ENCODE results near the gene SNRNP25. TPM values are rescaled to one million over a fixed set of nuclear protein-coding genes. Genes with fewer than 3 reads are reported as not detected.
"Not testable (repeated sequence)": the region's sequence is repeated elsewhere in the genome, so short reads cannot be mapped to it uniquely, and the experiment has no call there.

SNRNP25 gene
- total RNA-seq: 9.0 and 14.1 TPM in 2 replicates

DNA sequence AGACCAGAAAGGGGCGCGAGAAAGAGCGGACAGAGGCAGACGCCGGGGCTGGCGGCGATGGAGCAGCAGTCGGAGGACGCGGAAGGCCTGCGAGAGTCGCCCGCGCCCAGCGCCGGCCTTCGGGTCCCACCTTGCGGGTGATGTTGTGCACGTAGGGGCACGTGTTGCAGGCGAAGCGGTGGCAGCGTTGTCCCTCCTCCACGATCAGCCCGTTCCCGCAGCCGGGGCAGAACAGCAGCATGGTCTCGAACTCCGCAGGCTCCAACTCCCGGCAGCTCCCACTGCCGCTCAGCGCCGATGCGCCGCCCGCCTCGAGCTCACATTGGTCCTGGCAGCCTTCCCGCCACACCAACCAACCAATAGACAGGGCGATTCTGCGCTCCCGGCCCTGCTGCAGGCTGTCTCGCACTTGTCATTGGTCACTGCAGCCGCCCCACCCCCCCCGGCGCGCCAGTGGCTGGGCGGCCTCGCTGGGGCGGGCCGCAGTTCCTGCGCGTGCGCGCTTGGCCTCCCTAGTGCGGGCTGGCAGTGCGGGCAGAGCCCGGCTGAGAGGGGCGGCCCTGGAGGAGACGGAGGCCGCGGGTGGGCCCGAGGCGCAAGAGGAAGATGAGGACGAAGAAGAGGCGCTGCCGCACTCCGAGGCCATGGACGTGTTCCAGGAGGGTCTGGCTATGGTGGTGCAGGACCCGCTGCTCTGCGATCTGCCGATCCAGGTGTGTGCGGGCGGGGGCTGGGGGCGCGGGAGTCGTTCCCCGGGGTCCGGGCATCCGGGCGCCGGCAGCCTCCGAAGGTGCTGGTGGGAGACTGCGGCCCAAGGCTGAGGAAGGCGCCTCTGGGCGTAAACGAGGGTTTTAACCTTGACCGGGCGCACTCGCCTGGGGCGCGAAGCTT, at the start of gene SNRNP25, which contains the start of gene POLR3K:
Gene SNRNP25 (plus strand): TSS at position 483 of the 891 bp plus-strand sequence. CDS start 189 bp downstream, at position 672.
Gene POLR3K (minus strand): TSS at position 263 of the 891 bp plus-strand sequence. CDS start 22 bp downstream, at position 241.
- FAIRE-seq (no peak), DNase-seq (ENCODE audit: low read depth) (peak; percentile 90)
- Histone ChIP-seq H3K36me3 (ENCODE audit: control insufficient read depth, insufficient read depth, low read length) (peaks cover 16% of the 10 kb centered on the region), H3K27me3 (ENCODE audit: control insufficient read depth, insufficient read depth, low read length) (no peaks in the 10 kb centered on the region), H3K4me3 (ENCODE audit: low read depth, low read length) (peak within 1 kb of the TSS; percentile 84)
- TF ChIP-seq, protein P1, sequence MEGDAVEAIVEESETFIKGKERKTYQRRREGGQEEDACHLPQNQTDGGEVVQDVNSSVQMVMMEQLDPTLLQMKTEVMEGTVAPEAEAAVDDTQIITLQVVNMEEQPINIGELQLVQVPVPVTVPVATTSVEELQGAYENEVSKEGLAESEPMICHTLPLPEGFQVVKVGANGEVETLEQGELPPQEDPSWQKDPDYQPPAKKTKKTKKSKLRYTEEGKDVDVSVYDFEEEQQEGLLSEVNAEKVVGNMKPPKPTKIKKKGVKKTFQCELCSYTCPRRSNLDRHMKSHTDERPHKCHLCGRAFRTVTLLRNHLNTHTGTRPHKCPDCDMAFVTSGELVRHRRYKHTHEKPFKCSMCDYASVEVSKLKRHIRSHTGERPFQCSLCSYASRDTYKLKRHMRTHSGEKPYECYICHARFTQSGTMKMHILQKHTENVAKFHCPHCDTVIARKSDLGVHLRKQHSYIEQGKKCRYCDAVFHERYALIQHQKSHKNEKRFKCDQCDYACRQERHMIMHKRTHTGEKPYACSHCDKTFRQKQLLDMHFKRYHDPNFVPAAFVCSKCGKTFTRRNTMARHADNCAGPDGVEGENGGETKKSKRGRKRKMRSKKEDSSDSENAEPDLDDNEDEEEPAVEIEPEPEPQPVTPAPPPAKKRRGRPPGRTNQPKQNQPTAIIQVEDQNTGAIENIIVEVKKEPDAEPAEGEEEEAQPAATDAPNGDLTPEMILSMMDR (IDR thresholded peaks at IDR 0.05; ENCODE audit: insufficient read depth, low read length, severe bottlenecking): no peak

GRCh38 chr16:9903-10665, 43.5 kb upstream of the SNRNP25 start:
- TF ChIP-seq, protein P1 (IDR thresholded peaks at IDR 0.05; ENCODE audit: insufficient read depth, low read length, severe bottlenecking): no peak
- Histone ChIP-seq H3K36me3 (ENCODE audit: control insufficient read depth, insufficient read depth, low read length) (no peaks in the 10 kb centered on the region), H3K27me3 (ENCODE audit: control insufficient read depth, insufficient read depth, low read length) (no peaks in the 10 kb centered on the region), H3K4me3 (ENCODE audit: low read depth, low read length) (peak overlapping the region; percentile 23)
- no peak for DNase-seq (ENCODE audit: low read depth)
- no peak for FAIRE-seq

DNA sequence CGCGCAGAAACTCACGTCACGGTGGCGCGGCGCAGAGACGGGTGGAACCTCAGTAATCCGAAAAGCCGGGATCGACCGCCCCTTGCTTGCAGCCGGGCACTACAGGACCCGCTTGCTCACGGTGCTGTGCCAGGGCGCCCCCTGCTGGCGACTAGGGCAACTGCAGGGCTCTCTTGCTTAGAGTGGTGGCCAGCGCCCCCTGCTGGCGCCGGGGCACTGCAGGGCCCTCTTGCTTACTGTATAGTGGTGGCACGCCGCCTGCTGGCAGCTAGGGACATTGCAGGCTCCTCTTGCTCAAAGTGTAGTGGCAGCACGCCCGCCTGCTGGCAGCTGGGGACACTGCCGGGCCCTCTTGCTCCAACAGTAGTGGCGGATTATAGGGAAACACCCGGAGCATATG, 42.9 kb upstream of the SNRNP25 start:
- H3K27me3 ChIP-seq (ENCODE audit: control insufficient read depth, insufficient read depth, low read length); DNase-seq (ENCODE audit: low read depth); FAIRE-seq; H3K36me3 ChIP-seq (ENCODE audit: control insufficient read depth, insufficient read depth, low read length); H3K4me3 ChIP-seq (ENCODE audit: low read depth, low read length): not testable (repeated sequence)
- TF ChIP-seq, protein P1 (IDR thresholded peaks at IDR 0.05; ENCODE audit: insufficient read depth, low read length, severe bottlenecking): peak; percentile 53

GRCh38 chr16:17062-17765, 36.4 kb upstream of the SNRNP25 start:
- not testable (repeated sequence) for DNase-seq (ENCODE audit: low read depth); H3K36me3 ChIP-seq (ENCODE audit: control insufficient read depth, insufficient read depth, low read length); FAIRE-seq; H3K4me3 ChIP-seq (ENCODE audit: low read depth, low read length); H3K27me3 ChIP-seq (ENCODE audit: control insufficient read depth, insufficient read depth, low read length)

DNA sequence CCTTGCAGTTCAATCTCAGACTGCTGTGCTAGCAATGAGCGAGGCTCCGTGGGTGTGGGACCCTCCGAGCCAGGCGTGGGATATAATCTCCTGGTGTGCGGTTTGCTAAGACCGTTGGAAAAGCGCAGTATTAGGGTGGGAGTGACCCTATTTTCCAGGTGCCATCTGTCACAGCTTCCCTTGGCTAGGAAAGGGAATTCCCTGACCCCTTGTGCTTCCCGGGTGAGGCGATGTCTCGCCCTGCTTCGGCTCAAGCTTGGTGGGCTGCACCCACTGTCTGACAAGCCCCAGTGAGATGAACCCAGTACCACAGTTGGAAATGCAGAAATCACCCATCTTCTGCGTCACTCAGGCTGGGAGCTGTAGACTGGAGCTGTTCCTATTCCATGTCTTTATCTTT, 32.7 kb upstream of the SNRNP25 start:
- H3K27me3 ChIP-seq (ENCODE audit: control insufficient read depth, insufficient read depth, low read length); FAIRE-seq: not testable (repeated sequence)

GRCh38 chr16:24151-24550, 29.5 kb upstream of the SNRNP25 start:
- FAIRE-seq; H3K36me3 ChIP-seq (ENCODE audit: control insufficient read depth, insufficient read depth, low read length); H3K4me3 ChIP-seq (ENCODE audit: low read depth, low read length); H3K27me3 ChIP-seq (ENCODE audit: control insufficient read depth, insufficient read depth, low read length); DNase-seq (ENCODE audit: low read depth): not testable (repeated sequence)

More for the DNA sequence above, 32.7 kb upstream of the SNRNP25 start:
- H3K36me3 ChIP-seq (ENCODE audit: control insufficient read depth, insufficient read depth, low read length); DNase-seq (ENCODE audit: low read depth); H3K4me3 ChIP-seq (ENCODE audit: low read depth, low read length): not testable (repeated sequence)

DNA sequence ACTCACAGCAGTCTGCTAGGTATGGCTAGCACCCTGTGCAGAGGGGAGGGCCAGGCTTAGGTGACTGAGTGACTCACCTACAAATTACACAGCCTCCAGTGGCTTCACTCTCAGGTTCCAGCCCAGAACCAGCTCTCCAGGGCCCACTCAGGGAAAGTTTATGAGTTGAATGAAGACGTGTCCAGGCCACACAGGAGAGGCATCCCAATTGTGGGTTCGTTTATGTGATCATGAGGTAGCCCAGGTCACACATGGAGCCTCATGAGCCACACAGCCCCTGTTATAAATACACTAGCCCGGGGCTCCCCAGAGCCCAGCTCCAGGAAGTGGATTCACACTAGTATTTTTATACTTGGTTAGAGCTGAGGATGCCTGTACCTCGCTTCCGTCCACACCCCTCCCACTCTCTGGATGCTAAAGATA, 27.7 kb upstream of the SNRNP25 start:
- not testable (repeated sequence) for FAIRE-seq; H3K36me3 ChIP-seq (ENCODE audit: control insufficient read depth, insufficient read depth, low read length); DNase-seq (ENCODE audit: low read depth); H3K27me3 ChIP-seq (ENCODE audit: control insufficient read depth, insufficient read depth, low read length); H3K4me3 ChIP-seq (ENCODE audit: low read depth, low read length)

DNA sequence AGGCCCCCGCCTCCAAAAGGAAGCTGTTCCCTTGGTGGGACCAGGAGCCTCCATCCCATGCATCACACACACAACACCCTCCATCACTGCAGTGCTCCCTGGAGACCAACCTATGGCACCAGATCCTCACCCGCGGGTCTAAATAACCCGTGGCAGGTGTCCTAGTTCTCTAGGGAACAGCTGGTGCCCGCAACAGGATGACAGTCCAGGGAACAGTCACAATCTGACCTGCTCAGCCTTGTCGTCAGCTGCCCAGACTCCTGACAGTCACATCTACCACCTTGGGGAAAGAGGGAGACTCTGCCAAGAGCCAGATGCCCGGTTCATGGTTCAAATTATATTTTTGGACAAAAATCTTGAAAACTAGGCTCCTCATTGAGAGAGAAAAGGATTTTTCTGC, 23.0 kb upstream of the SNRNP25 start:
- DNase-seq (ENCODE audit: low read depth); H3K27me3 ChIP-seq (ENCODE audit: control insufficient read depth, insufficient read depth, low read length); H3K4me3 ChIP-seq (ENCODE audit: low read depth, low read length); FAIRE-seq; H3K36me3 ChIP-seq (ENCODE audit: control insufficient read depth, insufficient read depth, low read length): not testable (repeated sequence)

- H3K4me3 ChIP-seq (ENCODE audit: low read depth, low read length); FAIRE-seq; H3K36me3 ChIP-seq (ENCODE audit: control insufficient read depth, insufficient read depth, low read length); H3K27me3 ChIP-seq (ENCODE audit: control insufficient read depth, insufficient read depth, low read length); DNase-seq (ENCODE audit: low read depth): not testable (repeated sequence)
These were observed 20.3 kb upstream of the SNRNP25 start for GRCh38 chr16:33154-33876.

Measured in bronchial epithelial cell (primary cell).